GM18868 (cell line): ENCODE data around the gene SPATA25.
"Not testable (repeated sequence)": the region's sequence is repeated elsewhere in the genome, so short reads cannot be mapped to it uniquely, and the experiment has no call there.

ENCODE experiments used
- ATAC-seq: cut with Tn5 transposase; IDR thresholded peaks from one replicate; pipeline ENCODE4 v1.9.1; 2021; ENCODE audit warnings: mild to moderate bottlenecking, moderate library complexity; ENCODE audit not compliant: unreplicated experiment

The SPATA25 gene

DNA sequence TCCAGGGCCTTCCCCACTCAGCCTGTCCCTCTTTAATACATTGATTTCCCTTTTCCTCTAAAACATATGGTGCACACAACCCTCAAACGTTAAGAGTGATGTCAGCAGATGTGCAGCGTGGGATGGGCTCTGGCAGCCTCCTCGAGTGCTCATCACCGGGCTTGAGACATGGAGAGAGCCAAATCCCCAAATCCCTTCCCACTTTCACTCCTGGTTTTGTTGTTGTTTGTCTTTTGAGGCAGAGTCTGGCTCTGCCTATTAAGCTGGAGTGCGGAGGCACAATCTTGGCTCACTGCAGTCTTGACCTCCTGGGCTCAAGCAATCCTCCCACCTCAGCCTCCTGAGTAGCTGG lies 30.3 kb upstream of the SPATA25 start:
- no peak for ATAC-seq

DNA sequence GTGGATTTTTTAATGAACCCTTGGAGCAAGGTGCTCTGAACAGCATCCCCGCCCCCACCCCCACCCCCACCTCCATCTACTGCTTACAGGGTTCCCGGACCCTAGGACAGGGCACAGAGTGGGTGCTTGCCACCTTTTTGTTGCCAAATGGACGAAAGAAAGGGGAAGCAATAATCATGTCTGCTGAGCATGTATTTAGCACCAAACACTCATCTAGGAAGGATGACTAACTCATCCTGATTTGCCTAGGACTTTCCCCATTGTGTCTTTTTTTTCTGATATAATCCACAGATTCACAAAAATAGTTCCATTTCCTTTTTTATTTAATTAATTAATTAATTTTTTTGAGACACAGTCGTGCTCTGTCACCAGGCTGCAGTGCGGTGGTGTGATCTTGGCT lies 25.7 kb upstream of the SPATA25 start:
- ATAC-seq: no peak

DNA sequence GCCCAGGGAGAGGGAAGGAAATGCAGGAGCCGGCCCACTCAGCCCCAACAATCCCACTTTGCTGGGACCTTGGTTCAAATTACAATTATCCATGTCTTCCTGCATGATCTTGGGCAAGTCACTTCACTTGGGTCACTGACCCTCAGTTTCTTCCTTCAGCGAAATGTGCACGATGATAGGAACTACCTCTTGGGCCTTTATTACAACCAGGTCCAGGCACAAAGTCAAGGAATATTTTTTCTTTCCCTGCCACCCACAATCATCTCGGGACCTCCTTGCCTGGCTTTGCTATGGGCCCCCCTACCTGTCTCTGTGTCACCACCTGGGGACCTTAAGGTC lies 24.9 kb upstream of the SPATA25 start:
- ATAC-seq: no peak

DNA sequence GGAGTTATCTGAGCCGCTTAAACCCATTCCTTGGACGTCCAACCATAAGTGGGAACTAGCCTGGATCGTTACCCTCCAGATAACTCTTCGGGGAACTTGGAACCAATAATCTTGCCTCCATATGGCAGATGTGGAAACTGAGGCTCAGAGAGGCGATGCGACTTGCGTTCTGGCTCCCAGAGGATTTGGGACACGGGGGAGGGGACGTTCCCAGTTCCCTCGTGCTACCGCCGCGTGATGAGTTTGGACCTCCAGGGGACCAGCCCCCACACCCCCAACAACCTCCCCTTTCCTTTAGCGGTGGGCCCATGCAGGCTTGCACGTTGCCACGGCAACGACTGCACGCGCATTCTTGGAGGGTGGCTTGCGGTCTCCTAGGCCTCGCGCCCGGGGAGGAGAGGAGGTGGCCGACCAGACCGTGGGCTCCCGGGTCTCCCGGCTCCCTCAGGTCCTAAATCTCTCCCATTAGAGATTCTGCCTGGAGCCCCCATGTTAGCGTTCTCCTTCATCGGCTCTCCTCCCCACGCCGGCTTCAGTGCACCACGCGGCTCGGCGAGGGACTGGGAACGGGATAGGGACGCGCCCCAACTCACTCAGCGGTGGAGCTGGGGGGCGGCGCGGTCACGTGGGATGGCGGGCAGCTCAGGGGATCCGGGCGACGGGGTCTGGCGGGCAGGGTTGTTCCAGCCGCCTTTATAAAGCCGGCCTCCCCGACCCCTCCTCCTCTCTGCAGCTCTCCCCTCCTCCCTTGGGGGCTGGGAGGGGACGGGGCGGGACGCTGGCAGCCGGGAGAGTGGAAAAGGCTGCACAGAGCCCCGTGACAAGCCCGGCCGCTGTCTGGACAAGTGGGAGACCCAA lies 24.3 kb upstream of the SPATA25 start, which contains the start of gene PLTP:
Gene PLTP, minus strand, starts transcription at position 670 of the 858 bp plus-strand sequence. CDS start 703 bp downstream, outside the sequence.
- no peak for ATAC-seq

DNA sequence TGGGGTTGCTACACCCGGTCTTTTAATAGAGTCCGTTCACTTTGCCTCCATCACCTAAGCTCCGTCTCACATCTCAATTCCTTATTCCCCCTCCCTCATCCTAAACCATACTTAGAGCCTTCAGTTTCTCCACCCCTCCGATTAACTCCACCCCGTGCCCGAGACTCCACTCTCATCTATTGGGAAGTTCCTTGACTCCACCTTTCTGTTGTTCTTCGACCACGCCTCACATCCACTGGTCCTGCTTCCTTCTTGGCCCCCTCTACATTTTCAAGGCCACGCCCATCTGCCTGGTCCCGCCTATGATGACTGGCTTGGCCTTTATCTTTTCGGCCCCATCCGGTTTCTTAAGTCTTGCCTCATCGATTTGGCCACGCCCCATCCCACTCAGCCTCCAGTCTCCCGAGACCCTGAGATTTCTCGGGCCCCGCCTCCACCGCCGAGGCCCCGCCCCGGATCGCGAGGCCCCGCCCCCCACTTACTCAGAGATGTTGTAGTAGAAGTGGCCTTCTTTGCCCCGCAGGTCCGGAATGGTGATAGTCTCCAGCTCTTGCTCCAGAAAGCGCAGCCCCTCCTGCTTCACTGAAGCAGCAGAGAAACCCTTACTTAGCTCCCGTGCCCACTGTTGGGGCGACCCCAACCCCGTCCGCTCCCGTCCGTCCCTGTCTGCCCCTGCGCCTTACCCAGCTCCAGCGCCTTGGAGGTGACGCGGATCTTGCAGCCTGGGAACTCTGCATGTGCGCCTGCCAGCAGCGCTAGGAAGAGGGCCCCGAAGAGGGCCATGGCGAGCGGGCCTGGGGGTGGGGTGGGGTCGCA lies 23.5 kb upstream of the SPATA25 start:
- ATAC-seq: peak; percentile 87

DNA sequence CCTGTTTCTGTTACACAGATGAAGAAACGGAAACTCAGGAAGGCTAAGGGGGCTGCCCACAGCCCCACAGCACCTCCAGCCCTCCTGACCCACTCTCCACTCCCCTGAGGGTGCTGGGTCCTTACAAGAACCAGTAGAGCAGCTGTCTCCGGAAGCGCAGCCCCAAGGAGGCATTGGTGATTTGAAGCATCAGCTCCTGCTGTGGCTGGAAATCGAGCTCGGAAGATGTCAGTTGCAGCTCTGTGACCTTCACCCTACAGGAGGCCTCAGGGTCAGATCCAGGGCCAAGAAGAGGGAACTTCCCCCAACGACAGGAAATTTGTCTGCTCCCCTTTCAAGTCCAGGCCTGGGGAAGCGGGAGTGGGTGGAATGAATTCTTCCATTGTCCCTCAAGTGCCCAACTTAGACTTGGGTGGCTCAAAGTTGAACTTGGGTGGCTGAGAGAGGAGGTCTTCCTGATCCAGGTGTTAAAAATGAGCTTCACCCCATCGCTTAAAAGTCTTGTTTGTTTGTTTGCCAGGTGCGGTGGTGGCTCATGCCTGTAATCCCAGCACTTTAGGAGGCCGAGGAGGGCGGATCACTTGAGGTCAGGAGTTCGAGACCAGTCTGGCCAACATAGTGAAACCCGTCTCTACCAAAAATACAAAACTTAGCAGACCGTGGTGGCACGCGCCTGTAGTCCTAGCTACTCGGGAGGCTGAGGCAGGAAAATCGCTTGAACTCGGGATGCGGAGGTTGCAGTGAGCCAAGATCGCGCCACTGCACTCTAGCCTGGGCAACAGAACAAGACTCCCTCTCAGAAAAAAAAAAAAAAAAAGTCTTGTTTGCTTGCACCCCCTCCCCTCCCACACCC lies 22.6 kb upstream of the SPATA25 start:
- ATAC-seq: no peak

DNA sequence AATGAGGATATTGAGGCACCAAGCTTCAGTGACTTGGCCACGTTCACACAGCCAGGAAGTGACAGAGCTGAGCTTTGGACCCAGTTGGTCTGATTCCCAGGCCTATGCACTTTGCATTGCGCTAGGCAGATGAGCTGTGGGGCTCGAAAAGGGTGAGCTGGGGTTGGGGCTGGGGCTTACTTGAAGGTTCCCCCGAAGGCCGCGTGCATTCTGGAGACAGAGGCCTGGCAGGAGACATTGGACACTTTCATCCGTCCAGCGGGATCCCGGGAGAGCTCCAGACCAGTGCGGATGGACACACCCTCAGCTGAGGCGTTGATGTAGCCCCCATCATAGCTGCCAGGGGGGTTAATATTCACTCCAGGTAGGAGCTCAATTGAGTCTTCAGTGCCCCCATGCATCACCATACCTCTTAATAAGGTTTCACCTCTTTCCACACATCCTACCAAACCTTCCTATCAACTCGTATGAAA lies 21.9 kb upstream of the SPATA25 start:
- ATAC-seq: no peak

DNA sequence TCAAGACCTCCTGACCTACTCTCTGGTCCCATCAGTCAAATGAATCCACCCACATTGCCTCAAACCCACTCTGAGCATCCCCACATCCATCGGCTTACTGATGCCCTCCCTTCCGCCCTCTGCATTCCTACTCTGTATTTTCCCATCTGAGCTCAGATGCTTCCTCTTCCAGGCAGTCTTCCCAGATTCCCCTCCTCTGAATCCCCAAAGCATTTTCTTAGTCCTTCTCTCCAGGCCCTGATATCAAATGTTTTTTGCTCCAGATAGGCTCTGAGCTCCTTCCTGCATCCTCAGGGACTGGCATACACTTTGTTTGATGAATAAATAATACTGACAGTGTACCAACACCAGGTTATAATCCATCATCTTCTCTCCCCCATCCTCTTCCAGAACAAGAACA lies 20.7 kb upstream of the SPATA25 start:
- ATAC-seq: no peak

DNA sequence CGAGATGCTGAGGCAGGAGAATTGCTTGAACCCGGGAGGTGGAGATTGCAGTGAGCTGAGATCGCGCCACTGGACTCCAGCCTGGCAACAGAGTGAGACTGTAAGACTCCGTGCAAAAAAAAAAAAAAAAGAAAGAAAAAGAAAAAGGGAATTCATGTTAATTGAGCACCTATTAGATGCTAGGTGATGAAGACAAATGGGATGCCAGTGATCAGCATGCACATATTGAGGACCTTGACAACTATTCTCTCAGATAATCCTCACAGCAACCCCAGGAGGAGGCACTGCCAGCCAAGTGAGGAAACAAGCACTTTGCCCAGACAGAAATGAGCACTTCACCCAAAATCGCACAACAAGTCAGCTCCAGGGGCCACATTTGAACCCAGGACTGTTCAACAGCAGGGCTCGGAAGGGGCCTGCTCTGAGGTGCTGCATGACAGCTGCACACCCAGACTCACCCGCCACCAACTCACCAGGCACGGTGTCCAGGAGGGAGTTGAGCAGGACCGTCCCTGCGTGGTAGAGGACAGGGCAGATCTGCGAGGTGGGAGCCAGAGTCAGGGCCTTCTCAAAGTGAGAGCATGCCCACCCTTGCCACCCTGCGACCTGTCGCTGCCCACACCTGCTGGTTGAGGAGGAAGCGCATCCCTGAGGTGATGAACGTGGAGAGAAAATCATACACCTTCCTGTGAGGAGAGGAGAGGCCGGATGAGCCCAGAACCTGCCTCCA lies 20.0 kb upstream of the SPATA25 start:
- ATAC-seq: no peak

DNA sequence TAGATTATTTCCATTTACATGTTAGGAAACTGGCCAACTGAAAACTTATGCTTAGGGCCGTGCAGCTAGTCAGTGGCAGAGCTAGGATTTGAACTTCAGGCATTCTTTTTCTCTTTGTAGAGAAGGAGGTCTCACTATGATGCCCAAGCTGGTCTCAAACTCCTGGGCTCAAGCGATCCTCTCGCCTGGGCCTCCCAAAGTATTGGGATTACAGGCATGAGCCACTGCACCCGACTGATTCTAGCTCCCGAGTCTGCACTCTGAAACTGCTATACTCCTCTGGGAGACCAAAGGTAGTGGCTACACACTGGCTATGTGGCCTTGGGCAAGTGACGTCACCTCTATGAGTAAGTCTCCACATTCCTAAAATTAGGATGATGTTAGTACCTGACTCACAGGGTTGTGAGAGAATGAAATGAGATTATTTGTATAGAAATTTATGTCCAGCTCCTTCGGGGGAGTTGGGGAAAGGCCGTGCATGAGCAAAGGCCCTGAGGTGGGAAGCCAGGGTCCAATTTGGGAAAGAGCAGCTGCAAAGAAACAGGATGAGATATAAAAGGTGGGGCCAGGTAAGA lies 18.2 kb upstream of the SPATA25 start:
- no peak for ATAC-seq

DNA sequence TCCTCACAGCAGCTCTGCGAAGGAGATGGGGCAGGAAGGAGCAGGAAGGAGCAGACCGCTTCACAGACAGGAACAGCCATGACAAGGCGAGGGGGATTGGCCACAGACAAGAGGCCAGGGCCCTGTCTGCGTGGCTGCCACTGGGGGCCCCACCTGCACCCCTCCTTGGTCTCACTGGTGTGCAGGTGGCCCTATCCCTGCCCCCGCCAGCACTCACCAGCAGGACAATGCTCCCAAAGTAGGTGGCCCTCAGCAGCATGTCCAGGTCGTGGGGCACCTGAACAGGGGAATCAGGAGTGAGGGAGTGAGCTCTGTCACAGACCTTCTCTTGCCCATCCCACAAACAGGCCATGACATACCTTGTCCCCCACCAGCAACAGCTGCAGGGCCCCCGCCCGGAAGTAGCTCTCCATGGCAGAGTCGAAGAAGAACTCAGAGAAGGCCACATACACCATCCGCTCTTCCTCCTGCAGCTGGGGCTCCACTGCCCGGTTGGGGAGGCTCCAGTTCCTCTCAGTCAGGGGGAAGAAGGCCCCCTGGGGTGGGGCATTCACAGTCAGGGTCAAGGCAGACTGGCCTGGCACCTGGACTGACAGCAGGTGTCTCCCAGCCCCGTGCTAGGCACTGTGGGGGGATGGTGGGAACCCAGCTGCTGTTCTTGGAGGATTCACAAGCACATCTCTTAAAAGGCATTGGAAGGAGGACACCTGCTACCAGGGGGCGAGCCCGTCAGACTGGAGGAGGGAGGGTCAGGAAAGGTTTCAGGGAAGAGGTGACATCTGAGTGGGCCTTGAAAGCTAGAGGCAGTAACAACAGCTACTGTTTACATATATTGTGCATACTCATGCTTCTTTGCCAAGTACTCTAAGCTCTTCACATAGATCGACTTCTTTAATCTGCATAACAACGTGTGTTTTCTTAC lies 17.4 kb upstream of the SPATA25 start:
- no peak for ATAC-seq

DNA sequence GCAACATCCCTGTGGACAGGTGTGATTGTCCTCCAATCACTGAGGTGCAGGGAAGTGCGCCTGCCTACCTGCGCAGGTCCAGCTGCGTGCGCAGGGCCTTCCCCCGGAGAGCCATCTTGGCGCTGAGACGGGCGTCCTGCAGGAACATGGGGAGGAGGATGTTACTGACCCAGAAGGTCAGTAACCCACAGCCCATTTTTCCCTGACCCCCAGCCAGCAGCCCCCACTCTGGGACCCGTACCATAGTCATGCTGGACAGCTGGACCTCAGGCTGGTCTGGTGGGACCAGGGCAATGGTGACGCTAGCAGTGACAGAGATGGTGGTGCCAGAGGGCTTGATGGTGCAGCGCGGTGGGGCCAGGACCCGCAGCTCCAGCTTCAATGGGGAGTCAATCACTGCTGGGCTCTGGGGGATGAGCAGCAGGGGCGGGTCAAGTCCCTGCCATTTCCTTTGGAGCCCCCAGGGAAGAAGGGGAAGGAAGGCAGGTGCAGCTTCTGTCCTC lies 14.8 kb upstream of the SPATA25 start:
- ATAC-seq: no peak

DNA sequence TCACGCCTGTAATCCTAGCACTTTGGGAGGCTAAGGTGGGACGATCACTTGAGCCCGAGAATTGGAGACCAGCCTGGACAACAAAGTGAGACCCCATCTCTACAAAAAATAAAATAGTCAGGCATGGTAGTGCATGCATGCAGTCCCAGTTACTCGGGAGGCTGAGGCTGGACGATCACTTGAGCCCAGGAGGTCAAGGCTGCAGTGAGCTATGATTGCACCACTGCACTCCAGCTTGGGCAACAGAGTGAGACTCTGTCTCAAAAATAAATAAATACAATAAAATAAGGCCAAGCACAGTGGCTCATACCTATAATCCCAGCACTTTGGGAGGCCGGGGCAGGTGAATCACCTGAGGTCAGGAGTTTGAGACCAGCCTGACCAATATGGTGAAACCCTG lies 13.9 kb upstream of the SPATA25 start:
- ATAC-seq: not testable (repeated sequence)

DNA sequence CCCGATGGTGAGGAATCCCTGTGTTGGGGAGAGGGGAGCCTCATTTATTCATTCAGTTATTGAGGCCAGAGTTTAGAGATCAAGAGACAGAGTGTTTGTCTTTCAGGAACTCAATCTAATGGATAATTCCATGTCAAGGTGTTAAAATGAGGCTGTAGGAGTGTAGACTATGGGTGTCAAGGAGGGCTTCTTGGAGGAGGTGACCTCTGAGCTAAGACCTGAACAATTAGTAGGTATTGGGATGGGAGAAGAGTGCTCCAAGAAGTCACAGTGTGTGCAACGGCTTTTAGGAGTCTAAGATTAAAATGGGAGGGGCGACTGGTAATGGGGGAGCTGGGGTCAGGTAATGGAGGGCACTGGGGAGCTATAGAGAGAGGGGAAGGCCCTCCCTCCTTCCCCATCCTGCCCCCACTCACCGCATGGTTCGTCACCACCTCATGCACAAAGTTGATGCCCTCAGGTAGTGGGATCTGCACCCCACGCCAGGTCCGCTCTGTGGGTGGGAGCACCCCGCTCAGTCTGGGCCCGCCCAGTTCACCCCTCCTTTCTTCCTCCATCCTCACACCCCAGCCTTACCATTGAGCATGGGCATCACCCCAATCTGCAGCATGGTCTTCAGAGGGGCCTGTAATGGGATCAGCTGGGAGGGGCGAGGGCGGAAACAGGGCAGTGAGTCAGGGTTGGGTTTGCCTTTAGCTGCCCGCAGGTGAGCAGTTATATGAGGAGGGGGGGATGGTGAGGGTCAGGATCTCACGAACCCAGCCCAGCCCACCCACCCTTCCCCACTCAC lies 11.8 kb upstream of the SPATA25 start:
- no peak for ATAC-seq

DNA sequence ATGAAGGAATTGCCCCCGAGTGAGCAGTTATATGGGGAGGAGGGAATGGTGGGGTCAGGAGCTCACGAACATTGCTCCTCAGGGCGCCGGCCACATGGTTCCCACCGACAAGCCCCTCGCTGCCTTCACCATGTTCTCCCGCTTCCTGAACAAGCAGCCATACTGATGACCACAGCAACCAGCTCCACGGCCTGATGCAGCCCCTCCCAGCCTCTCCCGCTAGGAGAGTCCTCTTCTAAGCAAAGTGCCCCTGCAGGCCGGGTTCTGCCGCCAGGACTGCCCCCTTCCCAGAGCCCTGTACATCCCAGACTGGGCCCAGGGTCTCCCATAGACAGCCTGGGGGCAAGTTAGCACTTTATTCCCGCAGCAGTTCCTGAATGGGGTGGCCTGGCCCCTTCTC lies 10.9 kb upstream of the SPATA25 start:
- ATAC-seq: no peak

DNA sequence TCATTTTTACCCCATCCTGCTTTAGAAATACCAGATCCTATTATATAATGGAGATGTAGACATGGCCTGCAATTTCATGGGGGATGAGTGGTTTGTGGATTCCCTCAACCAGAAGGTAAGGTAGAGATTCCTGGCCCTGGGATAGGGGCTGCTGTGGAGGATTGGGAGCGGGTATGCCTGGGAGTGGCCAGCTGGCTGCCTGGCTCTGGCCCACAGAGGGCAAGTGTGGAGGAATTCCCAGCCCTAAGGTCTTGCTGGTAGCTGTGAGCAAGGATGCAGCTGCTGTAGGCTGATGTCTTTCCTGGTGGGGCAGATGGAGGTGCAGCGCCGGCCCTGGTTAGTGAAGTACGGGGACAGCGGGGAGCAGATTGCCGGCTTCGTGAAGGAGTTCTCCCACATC lies 10.3 kb upstream of the SPATA25 start:
- ATAC-seq: no peak

DNA sequence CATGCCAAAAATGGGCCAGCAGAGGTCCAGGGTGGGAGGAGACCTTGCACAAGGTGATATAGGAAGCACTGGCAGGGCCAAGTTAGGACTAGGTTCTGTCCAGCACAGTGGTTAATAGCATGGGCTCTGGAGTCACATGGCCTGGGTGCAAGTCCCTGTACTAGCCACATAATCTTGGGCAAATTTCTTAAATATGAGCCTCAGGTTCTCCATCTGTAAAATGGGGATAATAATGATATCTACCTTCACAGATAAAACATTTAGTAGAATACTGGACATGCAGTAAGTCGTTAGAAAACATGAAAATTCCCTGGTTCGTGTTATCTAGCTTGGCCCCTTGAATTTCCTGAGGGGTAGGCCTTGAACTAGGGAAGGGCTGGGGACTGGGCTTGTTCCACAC lies 9.9 kb upstream of the SPATA25 start:
- ATAC-seq: no peak

DNA sequence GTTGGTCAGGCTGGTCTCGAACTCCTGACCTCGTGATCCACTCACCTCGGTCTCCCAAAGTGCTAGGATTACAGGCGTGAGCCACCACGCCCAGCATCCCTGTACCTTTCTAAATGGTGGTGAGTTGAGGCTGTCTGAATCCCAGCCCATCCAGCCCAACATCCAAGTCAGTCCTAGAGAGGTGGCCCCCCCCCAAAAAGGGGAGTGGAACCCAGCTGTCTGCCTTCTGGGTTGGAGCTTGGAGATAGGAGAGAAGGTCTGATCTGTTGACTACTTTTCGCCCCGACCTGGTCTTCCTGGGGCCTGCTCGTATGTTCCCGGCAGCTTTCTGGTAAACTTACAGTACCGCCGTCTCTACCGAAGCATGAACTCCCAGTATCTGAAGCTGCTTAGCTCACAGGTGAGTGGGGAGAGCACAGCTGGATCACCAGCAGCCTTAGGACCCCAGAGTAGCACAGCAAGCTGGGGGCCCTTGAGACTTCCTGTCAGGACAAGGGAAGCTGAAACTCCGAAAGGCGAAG lies 9.3 kb upstream of the SPATA25 start:
- ATAC-seq: no peak
